GM12891 (cell line): ENCODE data around the gene LITAFD.

Experiments used
- POLR2A ChIP-seq: IDR thresholded peaks from 2 replicates; pipeline ENCODE4 v1.6.1; 2011; ENCODE audit warnings: low read depth, low read length, control low read depth
- SPI1 ChIP-seq: IDR thresholded peaks from 2 replicates; pipeline ENCODE4 v1.6.1; 2011; ENCODE audit warnings: low read depth, low read length, control low read depth
- TAF1 ChIP-seq: IDR thresholded peaks from 2 replicates; pipeline ENCODE4 v1.6.1; 2011; ENCODE audit warnings: low read depth, low read length, control low read depth

DNA sequence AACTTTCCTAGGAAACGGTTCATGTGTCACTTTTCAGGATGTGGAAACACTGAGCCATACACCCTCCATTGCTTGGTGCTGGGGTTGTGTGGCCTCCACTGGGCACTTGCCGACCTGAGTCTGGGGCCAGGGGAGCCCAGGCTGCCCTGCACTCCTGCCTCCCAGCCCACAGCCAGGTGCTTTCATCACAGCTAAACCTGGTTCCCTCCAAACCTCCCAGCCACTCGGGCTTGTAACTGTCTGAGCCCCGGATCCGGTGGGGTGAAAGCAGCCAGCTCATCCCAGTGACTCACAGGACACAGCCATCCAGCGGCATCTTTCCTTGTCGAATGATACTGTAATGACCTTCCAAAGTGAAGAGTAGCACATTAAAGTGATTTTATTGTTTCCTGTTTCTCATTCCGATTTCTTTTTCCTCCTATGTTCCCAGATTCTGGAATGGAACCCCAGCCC is 33.2 kb upstream of the LITAFD start:
- TF ChIP-seq TAF1, result no peak
- TF ChIP-seq POLR2A, result no peak
- TF ChIP-seq SPI1, result no peak
